ENCODE data around the gene CCDC47. TPM values are rescaled to one million over a fixed set of nuclear protein-coding genes. Genes with fewer than 3 reads are reported as not detected.

The CCDC47 gene
- total and polyA plus RNA-seq, 2 experiments from 2014 or later = 38.5 to 61.9 TPM

GRCh38 chr17:63786971-63787711, 13.7 kb upstream of the CCDC47 start (continued):
- TF ChIP-seq ZNF462 (CRISPR knock-in tag; IDR thresholded peaks at IDR 0.05) = no peak
- no peak for TF ChIP-seq POLR2AphosphoS5 (IDR thresholded peaks at IDR 0.05; ENCODE audit: low read depth)

- H3K4me1 Mint-ChIP-seq = no peaks in the 10 kb centered on the region
- Histone ChIP-seq H3F3A (replicated peaks; ENCODE audit: low read depth) (0 out of 2 replicates have a peak, but pooled peaks cover 6% of the 10 kb centered on the region), H3K4me1 (ENCODE audit: insufficient read depth) (no peaks in the 10 kb centered on the region), H3K79me2 (replicated peaks; ENCODE audit: insufficient read depth) (peaks cover 99% of the 10 kb centered on the region), H2AFZ (no peak overlapping the region), H3K4me2 (no peak overlapping the region), H3K9me2 (ENCODE audit: insufficient read depth) (no peaks in the 10 kb centered on the region), H3K4me3 (no peak overlapping the region), H3K27me3 (ENCODE audit: insufficient read depth) (no peaks in the 10 kb centered on the region), H3K36me3 (ENCODE audit: insufficient read depth) (peaks cover 37% of the 10 kb centered on the region), H4K20me1 (replicated peaks; ENCODE audit: insufficient read depth) (peaks cover 63% of the 10 kb centered on the region), H3K27ac (ENCODE audit: low read depth) (no peak overlapping the region)
- no peak overlapping the region for H3K27ac Mint-ChIP-seq
- H3K4me3 Mint-ChIP-seq = no peak overlapping the region
- ATAC-seq = no peak
- no peak for DNase-seq (ENCODE audit: low spot score)
- H3K9me3 Mint-ChIP-seq = no peaks in the 10 kb centered on the region; the same call in 2 of the 3 replicates
- H3K27me3 Mint-ChIP-seq (ENCODE audit: insufficient read depth, low read depth, poor library complexity) = no peaks in the 10 kb centered on the region
- H3K36me3 Mint-ChIP-seq (ENCODE audit: low read depth) = peaks cover 48% of the 10 kb centered on the region
- TF ChIP-seq CREB1 (CRISPR knock-in tag; IDR thresholded peaks at IDR 0.05; ENCODE audit: low read depth) = no peak
- no peak for TF ChIP-seq ZNF331 (CRISPR knock-in tag; IDR thresholded peaks at IDR 0.05; ENCODE audit: low read depth)
- TF ChIP-seq REST (IDR thresholded peaks at IDR 0.05; ENCODE audit: unreplicated experiment) = no peak
- TF ChIP-seq ZNF114 (CRISPR knock-in tag; IDR thresholded peaks at IDR 0.05) = no peak
- TF ChIP-seq CTCF (conservative IDR thresholded peaks at IDR 0.05; ENCODE audit: low read depth in 2 of 2) = no peak
- TF ChIP-seq EZH2 (IDR thresholded peaks at IDR 0.05; ENCODE audit: low read depth, unreplicated experiment) = no peak
- TF ChIP-seq STAT1 (IDR thresholded peaks at IDR 0.05; ENCODE audit: unreplicated experiment) = no peak
- TF ChIP-seq EZH2phosphoT487 (IDR thresholded peaks at IDR 0.05; ENCODE audit: unreplicated experiment) = no peak
- no peak for TF ChIP-seq POLR2AphosphoS5 (IDR thresholded peaks at IDR 0.05; ENCODE audit: low read depth)
- no peak for TF ChIP-seq NANOG (IDR thresholded peaks at IDR 0.05; ENCODE audit: borderline replicate concordance)
- no peak for TF ChIP-seq JUNB (IDR thresholded peaks at IDR 0.05; ENCODE audit: unreplicated experiment)
Measured at GRCh38 chr17:63786117-63786516, 12.7 kb upstream of the CCDC47 start.

Measured in GM23338 (cell line).